ENCODE results near the gene RBFOX1.

GRCh38 chr16:7689234-7689633, 356.6 kb downstream of the RBFOX1 start:
- no peak for TF ChIP-seq EZH2 (IDR thresholded peaks at IDR 0.05; ENCODE audit: borderline replicate concordance, insufficient read depth, low read depth, low read length, poor library complexity, severe bottlenecking)
- TF ChIP-seq CTCF (IDR thresholded peaks at IDR 0.05): no peak
